H1 (cell line): ENCODE data around the gene ANAPC16. TPM values are rescaled to one million over a fixed set of nuclear protein-coding genes. Genes with fewer than 3 reads are reported as not detected.
A peak's percentile ranks its signal among the peaks of the same experiment; 100 is the strongest.

ENCODE experiments used
- CTCF ChIA-PET: fragments of 300-600 bp; sonication (Branson Sonifier 250); formaldehyde crosslinking; loops from one replicate; lab custom pipeline; 2021; ENCODE audit not compliant: partially characterized antibody; lab: Charles Lee
- POLR2A ChIA-PET: fragments of 300-600 bp; sonication (Branson Sonifier 250); formaldehyde crosslinking; loops from one replicate; lab custom pipeline; 2021; ENCODE audit warnings: inconsistent platforms; ENCODE audit not compliant: partially characterized antibody; lab: Charles Lee
- DNase-seq, 2 experiments: peaks; one replicate each; pipeline versions ENCODE4 v3.0.0 to v3.0.0-alpha.2; 2010 to 2022; ENCODE audit warnings: low spot score in 2 of 2, low read depth in 1 of 2, mixed read lengths in 1 of 2
- FAIRE-seq: peaks from 2 replicates; lab custom pipeline; 2011; peaks lifted over from hg19 to GRCh38; lab: Jason Lieb, UNC
- H2AFZ ChIP-seq: 2 replicates; pipeline ENCODE4 v1.8.1; 2012; ENCODE audit warnings: low read length, inconsistent platforms
- H2AK5ac ChIP-seq: 2 replicates; pipeline ENCODE4 v1.6.1; 2013; ENCODE audit warnings: low read depth, low read length
- H2BK120ac ChIP-seq: replicated peaks from 2 replicates; pipeline ENCODE3; 2013; ENCODE audit warnings: low read depth, low read length, inconsistent platforms
- H2BK12ac ChIP-seq: 2 replicates; pipeline ENCODE4 v1.6.1; 2013; ENCODE audit warnings: low read depth, low read length
- H2BK15ac ChIP-seq: 2 replicates; pipeline ENCODE4 v1.6.1; 2013; ENCODE audit warnings: low read length
- H2BK20ac ChIP-seq: 2 replicates; pipeline ENCODE4 v1.6.1; 2013; ENCODE audit warnings: low read length
- H2BK5ac ChIP-seq: 2 replicates; pipeline ENCODE4 v1.6.1; 2013; ENCODE audit warnings: low read depth, low read length
- H3K14ac ChIP-seq: 2 replicates; pipeline ENCODE4 v1.6.1; 2013; ENCODE audit warnings: inconsistent platforms; ENCODE audit not compliant: insufficient read length
- H3K18ac ChIP-seq: 2 replicates; pipeline ENCODE4 v1.6.1; 2013; ENCODE audit warnings: low read length; ENCODE audit errors: extremely low read depth
- H3K23ac ChIP-seq: 2 replicates; pipeline ENCODE4 v1.6.1; 2013; ENCODE audit warnings: inconsistent platforms; ENCODE audit not compliant: insufficient read length
- H3K23me2 ChIP-seq: 2 replicates; pipeline ENCODE4 v1.6.1; 2013; ENCODE audit warnings: low read depth, low read length
- H3K27ac ChIP-seq: 2 replicates; pipeline ENCODE4 v1.6.1; 2011; ENCODE audit warnings: low read depth, low read length, inconsistent platforms
- H3K27me3 ChIP-seq, 4 experiments: replicated peaks in 1 of 4; 1 replicate in 1 of 4; 2 replicates in 3 of 4; pipeline versions ENCODE4 v1.6.1 to v1.8.1; 2011 to 2013; ENCODE audit warnings: low read length in 3 of 4, mild to moderate bottlenecking in 3 of 4, inconsistent platforms in 2 of 4, mixed read lengths in 2 of 4, moderate library complexity in 1 of 4; ENCODE audit not compliant: control insufficient read depth in 3 of 4, insufficient read depth in 3 of 4; ENCODE audit errors: extremely low read depth in 1 of 4
- H3K36me3 ChIP-seq, 4 experiments: 2 replicates each; pipeline versions ENCODE4 v1.6.1 to v1.8.1; 2011 to 2013; ENCODE audit warnings: mild to moderate bottlenecking in 4 of 4, low read length in 3 of 4, moderate library complexity in 2 of 4, control low read depth in 1 of 4, inconsistent platforms in 1 of 4; ENCODE audit not compliant: insufficient read depth in 4 of 4, control insufficient read depth in 2 of 4
- H3K4ac ChIP-seq: replicated peaks from 2 replicates; pipeline ENCODE3; 2013; ENCODE audit warnings: low read length, low read depth, mixed read lengths, inconsistent platforms; ENCODE audit not compliant: insufficient read length
- H3K4me1 ChIP-seq, 4 experiments: replicated peaks in 1 of 4; 1 replicate in 1 of 4; 2 replicates in 3 of 4; pipeline versions ENCODE4 v1.6.1 to v1.8.1; 2011 to 2013; ENCODE audit warnings: low read length in 3 of 4, inconsistent platforms in 2 of 4, mixed read lengths in 1 of 4; ENCODE audit not compliant: insufficient read depth in 4 of 4, control insufficient read depth in 3 of 4
- H3K4me2 ChIP-seq, 2 experiments: 2 replicates each; pipeline versions ENCODE4 v1.6.1 to v1.8.1; 2011 to 2013; ENCODE audit warnings: low read depth in 2 of 2, low read length in 2 of 2, control low read depth in 1 of 2, inconsistent platforms in 1 of 2, mild to moderate bottlenecking in 1 of 2; ENCODE audit not compliant: insufficient read depth in 1 of 2
- H3K4me3 ChIP-seq, 4 experiments: fragments of 200-600, 300-600 bp in 1 of 4; sonication (generic), shearing (Covaris generic), sonication (Bioruptor Twin) in 1 of 4; 2 replicates each; pipeline versions ENCODE4 v1.5.1 to v1.8.1; 2011 to 2016; ENCODE audit warnings: low read length in 4 of 4, low read depth in 3 of 4, control low read depth in 2 of 4, inconsistent platforms in 2 of 4, mild to moderate bottlenecking in 2 of 4, mixed read lengths in 1 of 4, moderate library complexity in 1 of 4; ENCODE audit not compliant: insufficient read depth in 2 of 4; ENCODE audit errors: extremely low read depth in 1 of 4
- H3K56ac ChIP-seq: replicated peaks from 2 replicates; pipeline ENCODE3; 2013; ENCODE audit warnings: low read depth, mild to moderate bottlenecking, mixed read lengths, low read length, inconsistent platforms; ENCODE audit not compliant: insufficient read length
- H3K79me1 ChIP-seq: 2 replicates; pipeline ENCODE4 v1.6.1; 2013; ENCODE audit warnings: low read depth, low read length, control low read depth
- H3K79me2 ChIP-seq, 2 experiments: 2 replicates each; pipeline versions ENCODE4 v1.6.1 to v1.8.1; 2012 to 2013; ENCODE audit warnings: low read length in 2 of 2, mild to moderate bottlenecking in 2 of 2, inconsistent platforms in 1 of 2; ENCODE audit not compliant: insufficient read depth in 2 of 2, control insufficient read depth in 1 of 2
- H3K9ac ChIP-seq, 4 experiments: replicated peaks in 1 of 4; 1 replicate in 1 of 4; 2 replicates in 3 of 4; pipeline versions ENCODE4 v1.6.1 to v1.8.1; 2011 to 2013; ENCODE audit warnings: low read depth in 3 of 4, low read length in 3 of 4, control low read depth in 2 of 4, mild to moderate bottlenecking in 2 of 4, moderate library complexity in 2 of 4, inconsistent platforms in 1 of 4; ENCODE audit errors: extremely low read depth in 1 of 4
- H3K9me3 ChIP-seq, 2 experiments: 2 replicates each; pipeline versions ENCODE4 v1.6.1 to v1.8.1; 2012 to 2013; ENCODE audit warnings: mild to moderate bottlenecking in 2 of 2, moderate library complexity in 2 of 2, control low read depth in 1 of 2, inconsistent platforms in 1 of 2, low read depth in 1 of 2, low read length in 1 of 2, mixed read lengths in 1 of 2; ENCODE audit not compliant: insufficient read depth in 2 of 2
- H4K20me1 ChIP-seq, 2 experiments: replicated peaks in 1 of 2; 2 replicates each; pipeline versions ENCODE3 to v1.8.1; 2011 to 2013; ENCODE audit warnings: inconsistent platforms in 2 of 2, low read length in 2 of 2, mild to moderate bottlenecking in 1 of 2; ENCODE audit not compliant: insufficient read depth in 2 of 2, control insufficient read depth in 1 of 2
- H4K5ac ChIP-seq: 2 replicates; pipeline ENCODE4 v1.6.1; 2013; ENCODE audit warnings: low read length, low read depth, mixed read lengths, inconsistent platforms; ENCODE audit not compliant: insufficient read length
- H4K8ac ChIP-seq: 2 replicates; pipeline ENCODE4 v1.8.0; 2013; ENCODE audit warnings: mild to moderate bottlenecking, moderate library complexity, low read length, inconsistent platforms; ENCODE audit not compliant: insufficient read depth; ENCODE audit errors: extremely low read depth
- H4K91ac ChIP-seq: replicated peaks from 2 replicates; pipeline ENCODE3; 2013; ENCODE audit warnings: low read length, mixed read lengths, inconsistent platforms; ENCODE audit not compliant: insufficient read length
- CHD2 ChIP-seq: IDR thresholded peaks from 2 replicates; pipeline ENCODE4 v1.6.1; 2012; ENCODE audit warnings: low read length, improper control_type of control experiment
- CTCF ChIP-seq, 3 experiments: IDR thresholded peaks; 1 replicate in 2 of 3; 2 replicates in 1 of 3; pipeline versions ENCODE4 v1.5.1 to v1.6.1; 2011; ENCODE audit warnings: low read length in 3 of 3, mild to moderate bottlenecking in 3 of 3, inconsistent platforms in 2 of 3, low read depth in 1 of 3, moderate library complexity in 1 of 3; ENCODE audit not compliant: insufficient read depth in 1 of 3; ENCODE audit errors: control extremely low read depth in 1 of 3
- EGR1 ChIP-seq: IDR thresholded peaks from 2 replicates; pipeline ENCODE4 v1.6.1; 2011; ENCODE audit warnings: low read depth, low read length, borderline replicate concordance
- JUND ChIP-seq: IDR thresholded peaks from 2 replicates; pipeline ENCODE4 v1.6.1; 2011; ENCODE audit warnings: mild to moderate bottlenecking, improper control_type of control experiment, low read length
- POLR2AphosphoS5 ChIP-seq: IDR thresholded peaks from 2 replicates; pipeline ENCODE4 v1.6.1; 2011; ENCODE audit warnings: low read depth, low read length
- RNF2 ChIP-seq: fragments of 200-900, 300-1000 bp; sonication (generic); IDR thresholded peaks from 2 replicates; pipeline ENCODE4 v1.7.1; 2016; ENCODE audit warnings: borderline replicate concordance, low read depth, mild to moderate bottlenecking, antibody characterized with exemption, low read length; ENCODE audit not compliant: poor library complexity, severe bottlenecking; ENCODE audit errors: missing control alignments
- SIN3A ChIP-seq, 2 experiments: IDR thresholded peaks in 1 of 2; conservative IDR thresholded peaks in 1 of 2; 2 replicates each; pipeline ENCODE4 v1.6.1; 2011 to 2012; ENCODE audit warnings: low read length in 2 of 2, improper control_type of control experiment in 1 of 2, low read depth in 1 of 2, mild to moderate bottlenecking in 1 of 2
- TBP ChIP-seq: IDR thresholded peaks from 2 replicates; pipeline ENCODE4 v1.6.1; 2011; ENCODE audit warnings: low read depth, low read length, improper control_type of control experiment
- WGBS, 2 experiments: shearing (Covaris generic) in 1 of 2; methylation state at CpG; one replicate each; pipeline versions ENCODE4 v1.1.6 to v1.1.7; 2013 to 2015; ENCODE audit warnings: low lambda C conversion rate in 2 of 2, mixed read lengths in 2 of 2, inconsistent platforms in 1 of 2, low coverage in 1 of 2, missing lambda C conversion rate in 1 of 2; ENCODE audit not compliant: insufficient replicate concordance in 2 of 2, insufficient coverage in 1 of 2, insufficient read length in 1 of 2; ENCODE audit errors: extremely low coverage in 1 of 2, missing lambda C conversion rate in 1 of 2; 5-methylcytosine and 5-hydroxymethylcytosine counted together
- polyA plus RNA-seq, 7 experiments: library from polyadenylated mRNA; depleted of rRNA in 3 of 7; stranded (reverse) in 5 of 7; unstranded in 2 of 7; fragments of >200 nt in 5 of 7; fragments of 200-250 nt in 2 of 7; gene quantifications; 1 replicate in 5 of 7; 2 replicates in 1 of 7; 4 replicates in 1 of 7; pipeline versions ENCODE4 v1.2.1 to v1.2.3, GENCODE V29; 2011 to 2013; ENCODE audit warnings: missing spikeins in 2 of 7, mixed read lengths in 2 of 7
- total RNA-seq: library from RNA; stranded (reverse); fragmentation: NEBNext Ultra II Directional; extraction: Animal tissue kit (Norgen Biotek cat#: 25700); gene quantifications from 2 replicates; pipeline ENCODE4 v1.2.1, GENCODE V29; 2021

ANAPC16 gene
- total and polyA plus RNA-seq, 2 of the 8 experiments (the other 6 are each of a cell fraction or from before 2014, with no cell fraction given): 53.1 to 57.4 TPM

GRCh38 chr10:72238392-72239175 is 22.8 kb downstream of the ANAPC16 start:
- no peak overlapping the region for H2AFZ ChIP-seq
- H2AK5ac ChIP-seq: no peak overlapping the region
- no peak overlapping the region for H4K5ac ChIP-seq
- peak overlapping the region; percentile 42; the same call in 1 of the 2 replicates for H4K8ac ChIP-seq
- no peaks in the 10 kb centered on the region for H3K23me2 ChIP-seq
- no peaks in the 10 kb centered on the region for H3K27me3 ChIP-seq
- FAIRE-seq (no peak), DNase-seq (no peak)
- TF ChIP-seq TBP: no peak
- TF ChIP-seq SIN3A (conservative IDR thresholded peaks at IDR 0.05 in 1 of 2, IDR thresholded peaks at IDR 0.05 in 1 of 2; ENCODE audit: low read depth in 1 of 2, low read length in 2 of 2): no peak
- TF ChIP-seq CTCF (IDR thresholded peaks at IDR 0.05; ENCODE audit: control extremely low read depth in 1 of 3, insufficient read depth in 1 of 3, low read depth in 1 of 3, low read length in 3 of 3): no peak
- no peak for TF ChIP-seq POLR2AphosphoS5
- TF ChIP-seq CHD2: no peak
- TF ChIP-seq JUND: no peak
- no peak for TF ChIP-seq RNF2
- no peak for TF ChIP-seq EGR1
- H2BK5ac ChIP-seq: no peak overlapping the region
- peaks cover 5 to 12% (median 10%) of the 10 kb centered on the region in 4 experiments for H3K36me3 ChIP-seq
- no peak overlapping the region for H3K4ac ChIP-seq
- no peak overlapping the region for H2BK120ac ChIP-seq
- no peak overlapping the region for H4K91ac ChIP-seq
- no peak overlapping the region for H3K27ac ChIP-seq
- H3K23ac ChIP-seq: no peak overlapping the region
- WGBS, 2 experiments: 94% methylated on average over 13 of the region's 13 CpGs; no CpG with 5 or more reads in 1 of the 2 experiments
- H2BK20ac ChIP-seq: no peak overlapping the region
- H3K9me3 ChIP-seq: no peaks in the 10 kb centered on the region
- no peak overlapping the region for H3K9ac ChIP-seq
- H3K4me2 ChIP-seq: no peak overlapping the region
- ChIA-PET POLR2A (interaction anchor here (0.8 to 4.5 kb wide), 11 partner anchors 10 to 96 kb away, joined by 3 to 35 read pairs (median 6); partner anchors contain the start of gene DDIT4), CTCF (interaction anchor here (0.6 to 4.1 kb wide), 5 partner anchors 15 to 98 kb away, joined by 3 to 18 read pairs (median 7); no protein-coding TSS in a partner anchor)
- no peak overlapping the region for H3K14ac ChIP-seq
- H2BK12ac ChIP-seq: no peak overlapping the region
- no peaks in the 10 kb centered on the region for H3K79me1 ChIP-seq
- no peaks in the 10 kb centered on the region; a peak in 1 of 7 replicates for H3K4me1 ChIP-seq
- no peaks in the 10 kb centered on the region for H4K20me1 ChIP-seq
- no peak overlapping the region for H2BK15ac ChIP-seq
- no peak overlapping the region for H3K4me3 ChIP-seq
- H3K18ac ChIP-seq: no peak overlapping the region
- no peak overlapping the region for H3K56ac ChIP-seq
- H3K79me2 ChIP-seq: no peaks in the 10 kb centered on the region
